ENCODE data around the gene CFAP54. TPM values are rescaled to one million over a fixed set of nuclear protein-coding genes. Genes with fewer than 3 reads are reported as not detected.
"Not testable (repeated sequence)": the region's sequence is repeated elsewhere in the genome, so short reads cannot be mapped to it uniquely, and the experiment has no call there.

Gene CFAP54, protein sequence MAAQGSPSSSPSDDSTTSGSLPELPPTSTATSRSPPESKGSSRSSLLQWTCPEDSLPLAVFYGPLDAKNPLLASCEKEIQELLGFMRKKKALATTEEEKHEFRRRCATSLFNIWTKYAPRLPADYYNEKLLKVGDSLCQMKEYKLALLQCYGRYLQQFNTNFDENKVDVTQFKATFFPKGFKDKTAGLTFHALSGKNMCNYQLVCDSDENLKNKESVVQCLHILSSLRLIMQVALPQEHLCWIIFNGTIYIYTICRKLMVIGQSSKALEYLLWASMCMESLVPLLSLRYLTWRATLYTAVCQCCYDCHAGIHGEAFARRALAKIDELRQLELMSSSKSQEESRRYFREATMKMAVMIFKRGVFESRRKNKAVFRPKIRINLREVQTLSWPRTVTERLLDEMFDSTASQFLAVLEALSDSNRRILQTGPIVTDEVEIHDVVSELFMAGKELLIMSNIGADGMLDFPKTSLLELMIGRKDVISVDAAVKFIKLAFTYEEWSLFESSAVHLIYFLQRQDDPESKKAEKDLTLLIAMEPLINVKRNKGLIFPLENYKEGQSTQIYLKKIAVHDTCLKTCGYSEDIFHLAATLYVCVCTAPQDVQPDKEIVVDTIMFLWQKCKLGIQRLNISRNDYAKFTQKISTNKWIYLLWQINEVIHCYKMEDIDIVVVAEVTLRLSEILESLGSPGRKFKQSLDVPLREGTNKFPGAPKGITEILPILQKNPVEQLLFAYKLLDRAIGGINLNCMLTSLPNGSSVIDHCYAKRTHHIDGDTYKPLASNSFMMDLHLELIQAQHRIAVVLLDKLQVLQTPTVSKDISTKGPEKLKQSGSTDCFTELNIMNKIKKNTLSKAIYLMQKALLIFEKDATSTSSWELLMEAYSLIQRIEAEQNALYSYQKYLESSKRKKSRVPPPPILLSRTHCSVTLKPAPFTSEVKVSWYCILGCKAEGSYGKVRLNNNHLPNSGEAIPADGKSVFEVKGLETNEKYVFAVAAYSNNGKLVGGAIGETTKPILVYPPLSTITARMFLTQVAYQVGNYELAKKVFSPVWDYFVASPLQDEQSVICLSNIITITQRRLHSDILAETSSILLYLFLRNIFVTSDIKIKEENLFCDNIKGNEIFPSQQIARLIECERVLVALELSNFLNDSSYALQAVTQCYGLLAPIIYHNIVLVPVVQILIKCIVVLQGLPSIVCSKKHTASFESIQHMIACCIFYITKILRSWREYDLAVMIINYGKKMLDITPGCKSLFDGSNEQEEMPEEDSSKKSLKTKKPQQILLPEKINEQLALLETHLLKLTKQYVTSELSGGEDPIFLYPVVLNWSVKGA (N-terminal part only)
- not detected for polyA plus RNA-seq (2012; ENCODE audit: insufficient read depth, insufficient read length)

DNA sequence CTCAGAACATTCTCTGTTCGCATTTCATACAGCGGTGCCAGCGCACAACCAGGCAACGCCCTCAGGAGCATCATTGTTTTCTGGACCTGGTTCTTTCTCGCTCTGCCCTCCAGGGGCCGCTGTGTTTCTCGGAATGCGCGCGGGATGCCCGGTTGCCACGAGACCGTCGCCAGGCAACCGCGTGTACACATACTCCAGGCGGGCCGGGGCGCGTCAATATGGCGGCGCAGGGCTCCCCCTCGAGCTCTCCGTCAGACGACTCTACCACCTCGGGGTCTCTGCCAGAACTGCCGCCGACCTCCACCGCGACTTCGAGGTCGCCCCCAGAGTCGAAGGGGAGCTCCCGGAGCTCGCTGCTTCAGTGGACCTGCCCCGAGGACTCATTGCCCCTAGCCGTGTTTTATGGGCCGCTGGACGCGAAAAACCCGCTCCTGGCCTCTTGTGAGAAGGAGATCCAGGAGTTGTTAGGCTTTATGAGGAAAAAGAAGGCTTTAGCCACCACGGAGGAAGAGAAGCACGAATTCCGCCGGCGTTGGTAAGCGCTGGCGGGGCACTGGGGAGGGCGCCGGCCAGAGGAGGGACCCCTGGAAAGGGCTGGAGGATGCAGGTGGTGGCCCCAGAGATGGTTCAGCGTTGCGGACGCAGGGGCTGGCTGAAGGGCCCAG is at the start of gene CFAP54:
CFAP54 (plus strand) TSS at position 186 of the 665 bp plus-strand sequence; CDS start at position 219, 33 bp downstream.
- peak; percentile 75 for DNase-seq (ENCODE audit: low read depth, low spot score)

DNA sequence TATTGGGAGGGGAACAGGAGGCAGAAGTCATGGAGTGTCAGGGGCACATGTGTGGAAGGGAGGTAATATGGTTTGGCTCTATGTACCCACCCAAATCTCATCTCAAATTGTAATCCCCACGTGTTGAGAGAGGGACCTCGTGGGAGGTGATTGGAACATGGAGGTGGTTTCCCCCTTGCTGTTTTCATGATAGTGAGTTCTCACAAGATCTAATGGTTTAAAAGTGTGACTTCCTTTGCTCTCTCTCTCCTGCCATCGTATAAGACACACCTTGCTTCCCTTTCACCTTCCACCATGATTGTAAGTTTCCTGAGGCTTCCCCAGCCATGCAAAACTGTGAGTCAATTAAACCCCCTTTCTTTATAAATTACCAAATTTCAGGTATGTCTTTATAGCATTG is 47.6 kb upstream of the CFAP54 start:
- no peak for DNase-seq (ENCODE audit: low read depth, low spot score)
- H3K4me3 ChIP-seq (ENCODE audit: low read length), result no peak overlapping the region

More for the DNA sequence above, at the start of gene CFAP54:
- peak within 1 kb of the TSS; percentile 65 for H3K4me3 ChIP-seq (ENCODE audit: low read length)

DNA sequence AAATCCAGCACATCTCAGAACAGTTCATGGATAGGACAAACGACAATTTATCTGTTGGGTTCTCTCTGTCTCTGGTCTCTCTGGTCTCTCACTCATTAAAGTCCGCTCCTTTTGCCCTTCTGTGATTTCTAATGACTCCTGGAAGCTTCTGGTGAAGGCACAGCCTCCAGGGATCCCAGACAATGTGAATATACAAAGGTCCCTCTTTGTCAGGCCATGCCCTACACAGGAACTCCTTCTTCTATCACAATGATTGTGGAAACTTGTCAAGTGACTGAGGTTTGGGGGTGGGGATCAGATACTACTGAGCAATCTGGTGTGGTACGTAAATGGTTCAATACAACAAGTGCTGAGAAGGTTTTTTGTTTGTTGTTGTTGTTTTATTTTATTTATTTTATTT is 46.5 kb upstream of the CFAP54 start:
- no peak for DNase-seq (ENCODE audit: low read depth, low spot score)
- H3K4me3 ChIP-seq (ENCODE audit: low read length), result no peak overlapping the region

DNA sequence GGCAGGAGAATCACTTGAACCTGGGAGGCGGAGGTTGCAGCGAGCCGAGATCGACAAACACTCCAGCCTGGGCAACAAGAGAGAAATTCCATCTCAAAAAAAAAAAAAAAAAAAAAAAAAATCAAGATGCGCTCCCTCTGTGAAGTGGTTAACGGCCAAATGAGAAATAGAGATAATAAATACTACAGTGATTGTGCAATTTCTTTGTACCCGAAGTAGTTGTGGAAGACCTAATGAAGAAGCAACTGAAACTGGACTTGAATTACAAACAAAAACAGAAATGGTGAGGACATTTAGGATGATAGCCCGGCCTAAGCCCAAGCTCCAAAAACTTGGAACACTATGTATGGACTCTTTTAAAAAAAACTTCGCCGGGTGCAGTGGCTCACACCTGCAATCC is 45.0 kb upstream of the CFAP54 start:
- no peak for DNase-seq (ENCODE audit: low read depth, low spot score)
- H3K4me3 ChIP-seq (ENCODE audit: low read length), result no peak overlapping the region

DNA sequence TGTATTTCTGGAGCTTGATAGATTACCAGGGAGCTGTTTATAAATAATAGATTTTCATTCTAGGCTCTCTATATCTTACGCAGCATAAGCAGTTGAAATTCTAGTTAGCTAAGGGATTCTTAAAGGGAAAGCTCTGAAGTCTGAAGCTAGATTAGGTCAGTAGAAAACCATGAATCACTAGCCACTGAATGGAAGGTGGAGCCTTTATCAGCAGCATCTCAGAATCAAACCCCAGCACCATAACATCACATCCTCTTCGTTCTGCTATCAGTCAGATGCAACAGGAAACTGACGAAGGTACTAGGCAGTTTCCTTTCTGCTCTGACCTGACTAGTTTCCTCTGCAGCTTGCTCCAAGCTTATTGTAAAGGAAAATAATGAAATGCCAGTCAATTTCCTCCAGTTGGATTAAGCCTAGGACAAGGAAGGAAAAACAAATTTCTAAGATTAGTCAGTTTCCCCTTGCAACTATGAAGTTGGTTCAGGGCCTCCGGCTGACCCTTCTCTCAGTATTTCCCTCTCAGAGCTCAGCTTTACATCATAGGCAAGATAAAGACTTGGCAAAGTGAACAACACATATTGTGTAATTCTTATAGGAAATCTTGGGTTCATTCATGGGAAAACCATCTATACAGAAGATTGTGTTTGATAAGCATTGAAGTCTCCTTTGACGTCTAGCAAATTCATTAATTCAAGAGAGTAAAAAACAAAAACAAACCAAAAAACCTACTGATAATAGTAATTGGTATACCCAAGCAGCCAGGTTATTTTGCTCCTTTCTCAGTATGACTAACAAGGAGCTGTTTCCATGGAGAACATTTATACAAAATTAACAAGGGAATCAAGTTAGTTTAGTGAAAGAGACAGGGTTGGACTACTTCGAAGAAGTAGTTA is 43.4 kb upstream of the CFAP54 start:
- DNase-seq (ENCODE audit: low read depth, low spot score), result peak; percentile 92
- H3K4me3 ChIP-seq (ENCODE audit: low read length), result peak overlapping the region; percentile 18

DNA sequence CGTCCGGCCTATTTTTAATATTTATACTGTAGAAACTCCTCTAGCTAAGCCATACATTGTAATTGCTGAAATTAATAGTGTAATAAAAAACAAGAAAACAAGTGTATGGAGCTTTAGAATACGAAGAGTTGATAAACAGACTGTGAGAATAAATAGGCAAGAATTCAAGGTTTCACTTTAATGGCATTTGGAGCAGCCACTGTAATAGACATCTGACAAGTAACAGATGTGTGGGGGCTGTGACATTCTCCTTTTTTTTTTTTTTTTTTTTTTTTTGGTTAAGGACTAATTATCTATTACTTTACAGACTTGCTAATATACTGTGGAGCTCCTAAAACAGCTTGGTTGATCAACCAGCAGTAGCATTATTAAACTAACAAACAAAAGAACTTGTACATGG is 42.1 kb upstream of the CFAP54 start:
- DNase-seq (ENCODE audit: low read depth, low spot score), result no peak
- no peak overlapping the region for H3K4me3 ChIP-seq (ENCODE audit: low read length)

DNA sequence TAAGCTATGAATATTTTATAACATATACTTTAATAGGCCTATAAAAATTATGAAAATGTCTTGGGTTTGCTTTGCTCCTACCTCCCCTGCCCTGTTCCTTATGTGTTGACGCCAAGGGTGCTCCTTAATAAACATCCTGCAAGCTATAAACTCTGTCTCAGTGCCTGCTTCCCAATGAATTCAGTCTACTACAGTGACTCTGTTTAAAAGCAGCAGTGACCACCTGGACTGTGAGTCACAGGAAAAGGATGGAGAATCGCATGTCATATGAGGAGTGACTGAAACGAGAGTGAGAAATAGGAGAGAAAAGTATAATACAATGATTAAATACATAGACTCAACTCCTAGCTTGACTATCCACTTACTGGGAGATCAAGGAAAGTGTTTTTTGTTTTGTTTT is 41.1 kb upstream of the CFAP54 start:
- H3K4me3 ChIP-seq (ENCODE audit: low read length), result no peak overlapping the region
- DNase-seq (ENCODE audit: low read depth, low spot score), result no peak

DNA sequence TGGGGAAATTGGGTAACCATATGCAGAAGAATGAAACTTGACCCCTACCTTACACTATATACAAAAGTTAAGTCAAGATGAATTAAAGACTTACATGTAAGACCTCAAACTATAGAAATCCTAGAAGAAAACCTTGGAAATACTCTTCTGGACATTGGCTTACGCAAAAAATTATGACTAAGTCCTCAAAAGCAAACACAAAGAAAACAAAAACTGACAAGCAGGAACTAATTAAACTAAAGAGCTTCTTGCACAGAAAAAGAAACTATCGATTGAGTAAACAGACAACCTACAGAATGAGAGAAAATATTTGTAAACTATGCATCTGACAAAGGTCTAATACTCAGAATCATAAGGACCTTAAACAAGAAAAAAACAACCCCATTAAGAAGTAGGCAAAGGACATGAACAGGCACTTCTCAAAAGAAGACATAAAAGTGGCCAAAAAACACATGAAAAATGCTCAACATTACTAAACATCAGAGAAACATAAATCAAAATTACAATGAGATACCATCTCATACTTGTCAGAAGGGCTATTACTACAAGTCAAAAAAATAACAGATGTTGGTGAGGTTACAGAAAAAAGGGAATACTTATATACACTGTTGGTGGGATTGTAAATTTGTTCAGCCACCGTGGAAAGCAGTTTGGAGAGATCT is 37.0 kb upstream of the CFAP54 start:
- no peak overlapping the region for H3K4me3 ChIP-seq (ENCODE audit: low read length)
- DNase-seq (ENCODE audit: low read depth, low spot score), result no peak

DNA sequence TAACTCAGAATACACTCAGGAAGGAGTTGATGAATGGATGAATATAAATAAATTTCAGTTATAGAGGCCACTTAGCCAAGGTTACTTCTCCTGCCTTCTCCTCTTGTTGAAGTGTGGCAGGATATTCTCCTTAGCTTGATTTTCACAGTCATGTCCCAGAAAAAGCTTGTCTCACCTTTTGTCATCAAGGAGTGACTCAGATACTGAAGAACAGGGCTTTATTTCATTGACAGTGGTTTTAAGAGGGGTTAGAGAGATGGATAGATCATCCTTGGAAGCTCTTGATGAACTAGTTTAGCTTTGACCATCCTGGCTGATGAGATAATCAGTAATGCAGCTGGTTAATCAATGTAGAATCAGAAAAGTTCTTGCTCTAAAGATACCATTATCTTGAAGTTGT is 35.0 kb upstream of the CFAP54 start:
- no peak overlapping the region for H3K4me3 ChIP-seq (ENCODE audit: low read length)
- no peak for DNase-seq (ENCODE audit: low read depth, low spot score)

DNA sequence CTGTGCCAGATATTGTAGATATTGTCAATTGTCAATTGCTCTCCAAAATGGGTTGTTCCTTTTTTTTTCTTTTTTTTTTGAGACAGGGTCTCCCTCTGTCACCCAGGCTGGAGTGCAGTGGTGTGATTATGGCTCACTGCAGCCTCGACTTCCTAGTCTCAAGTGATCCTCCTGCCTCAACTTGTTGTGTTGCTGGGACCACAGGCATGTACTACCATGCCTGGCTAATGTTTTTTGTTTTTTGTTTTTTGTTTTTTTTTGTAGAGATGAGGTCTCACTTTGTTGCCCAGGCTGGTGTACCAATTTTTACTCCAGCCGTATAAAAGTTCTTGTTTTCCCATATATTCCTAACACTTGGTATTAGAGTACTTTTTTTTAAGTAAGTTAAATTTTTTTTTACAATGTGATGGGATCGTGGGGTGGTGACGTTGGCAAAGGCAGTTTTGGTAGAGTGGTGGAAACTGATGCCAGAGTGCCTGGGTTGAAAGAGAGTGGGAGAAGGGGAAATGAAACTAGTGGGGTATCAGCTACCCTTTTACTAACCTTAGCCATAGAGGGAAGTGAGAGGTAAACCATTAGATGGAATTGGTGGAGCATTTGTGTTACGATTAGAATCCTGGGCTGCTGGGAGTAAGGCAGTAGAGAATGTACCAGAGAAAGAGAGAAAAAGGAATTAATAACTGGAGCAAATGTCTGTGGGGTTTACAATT is 33.0 kb upstream of the CFAP54 start:
- no peak for DNase-seq (ENCODE audit: low read depth, low spot score)
- no peak overlapping the region for H3K4me3 ChIP-seq (ENCODE audit: low read length)

DNA sequence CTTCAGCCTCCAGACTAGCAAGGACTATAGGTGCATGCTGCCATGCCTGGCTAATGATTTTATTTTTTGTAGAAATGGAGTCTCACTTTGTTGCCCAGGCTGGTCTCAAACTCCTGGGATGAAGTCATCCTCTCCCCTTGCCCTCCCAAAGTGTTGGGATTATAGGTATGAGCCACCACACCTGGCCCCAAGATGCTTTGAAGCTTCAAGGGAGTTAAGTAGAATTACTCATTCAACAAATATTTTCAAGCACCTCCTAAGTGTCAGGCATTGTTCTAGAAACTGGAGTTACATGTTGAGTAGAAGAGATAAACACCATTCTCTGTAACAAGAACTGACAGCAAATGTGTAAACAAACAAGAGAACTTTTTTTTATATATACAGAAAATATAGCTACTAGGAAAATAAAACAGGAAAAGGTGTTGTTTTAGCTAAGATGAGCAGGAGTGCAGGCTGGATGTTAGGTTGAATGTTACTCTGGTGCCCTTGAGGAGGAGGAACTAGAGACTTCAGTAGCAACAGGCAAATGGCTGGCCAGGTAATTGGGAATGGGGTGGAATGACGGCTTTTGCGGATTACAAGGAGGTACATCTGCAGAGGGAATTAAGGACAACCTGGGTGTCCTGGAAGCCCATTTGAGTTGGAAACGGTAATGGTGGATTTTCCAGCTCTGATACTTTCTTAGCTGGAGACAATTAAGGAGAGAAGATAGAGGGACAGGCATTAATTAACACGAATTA is 32.0 kb upstream of the CFAP54 start:
- no peak for DNase-seq (ENCODE audit: low read depth, low spot score)
- no peak overlapping the region for H3K4me3 ChIP-seq (ENCODE audit: low read length)

DNA sequence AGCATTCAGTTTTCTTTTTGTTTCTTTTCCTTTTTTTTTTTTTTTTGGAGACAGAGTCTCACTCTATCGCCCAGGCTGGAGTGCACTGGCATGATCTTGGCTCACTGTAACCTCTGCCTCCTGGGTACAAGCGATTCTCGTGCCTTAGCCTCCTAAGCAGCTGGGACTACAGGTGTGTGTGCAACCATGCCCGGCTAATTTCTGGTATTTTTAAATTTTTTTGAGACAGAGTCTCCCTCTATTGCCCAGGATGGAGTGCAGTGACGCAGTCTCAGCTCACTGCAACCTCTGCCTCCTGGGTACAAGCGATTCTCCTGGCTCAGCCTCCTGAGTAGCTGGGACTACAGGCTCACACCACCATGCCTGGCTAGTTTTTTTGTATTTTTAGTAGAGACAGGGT is 30.1 kb upstream of the CFAP54 start:
- H3K4me3 ChIP-seq (ENCODE audit: low read length); DNase-seq (ENCODE audit: low read depth, low spot score): not testable (repeated sequence)

DNA sequence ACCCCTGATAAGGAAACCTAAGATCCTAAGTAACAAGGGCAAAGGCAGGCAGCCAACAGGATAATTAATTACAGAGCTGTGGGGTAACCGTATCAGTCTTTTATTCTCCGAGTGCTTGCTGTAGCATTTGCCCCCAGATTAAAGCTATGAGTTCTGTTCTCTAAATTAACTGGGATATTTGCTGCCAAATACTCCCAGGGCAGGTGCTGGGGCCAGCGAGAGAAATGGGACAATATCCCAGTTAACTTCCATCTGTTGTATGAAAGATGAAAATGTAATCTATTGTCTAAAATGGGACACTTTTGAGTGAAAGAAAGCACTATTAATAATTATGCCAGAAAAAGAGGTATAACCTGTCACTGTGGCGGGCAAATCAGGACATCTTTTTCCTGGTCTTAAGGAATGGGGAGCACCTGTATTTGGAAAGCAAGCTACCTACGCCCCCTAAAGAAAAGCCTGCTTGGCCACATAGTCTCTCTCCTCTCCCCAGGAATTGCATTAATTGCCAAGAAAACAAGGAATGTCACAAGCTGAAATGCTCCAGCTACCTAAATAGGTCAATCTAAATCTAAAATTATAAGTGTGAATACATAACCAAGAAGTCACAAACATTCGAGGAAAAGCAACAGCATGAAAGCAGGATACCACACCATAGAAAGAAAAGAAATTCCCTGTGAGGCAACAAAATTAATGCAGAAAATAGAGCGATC is 26.7 kb upstream of the CFAP54 start:
- DNase-seq (ENCODE audit: low read depth, low spot score), result no peak

DNA sequence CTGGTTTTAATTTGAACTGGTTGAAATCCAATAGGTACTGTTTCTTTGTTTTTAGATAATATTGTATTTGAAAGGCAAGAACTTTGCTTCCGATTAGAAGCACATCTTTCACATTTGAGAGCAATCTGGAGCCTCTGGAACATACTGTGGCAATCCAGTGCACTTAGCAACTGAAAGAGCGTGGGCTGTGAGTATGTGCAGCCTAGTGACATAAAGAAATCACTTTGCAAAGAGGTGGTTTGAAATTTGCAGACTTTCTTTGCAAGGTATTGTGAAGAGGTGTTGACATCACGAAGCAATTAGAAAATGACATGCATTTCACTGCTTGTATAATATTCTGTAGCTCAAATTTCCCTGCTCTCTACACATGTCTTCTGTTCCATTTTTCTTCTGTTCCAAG is 23.5 kb upstream of the CFAP54 start:
- H3K4me3 ChIP-seq (ENCODE audit: low read length), result no peak overlapping the region
- DNase-seq (ENCODE audit: low read depth, low spot score), result no peak

More for the DNA sequence above, 26.7 kb upstream of the CFAP54 start:
- H3K4me3 ChIP-seq (ENCODE audit: low read length), result no peak overlapping the region

DNA sequence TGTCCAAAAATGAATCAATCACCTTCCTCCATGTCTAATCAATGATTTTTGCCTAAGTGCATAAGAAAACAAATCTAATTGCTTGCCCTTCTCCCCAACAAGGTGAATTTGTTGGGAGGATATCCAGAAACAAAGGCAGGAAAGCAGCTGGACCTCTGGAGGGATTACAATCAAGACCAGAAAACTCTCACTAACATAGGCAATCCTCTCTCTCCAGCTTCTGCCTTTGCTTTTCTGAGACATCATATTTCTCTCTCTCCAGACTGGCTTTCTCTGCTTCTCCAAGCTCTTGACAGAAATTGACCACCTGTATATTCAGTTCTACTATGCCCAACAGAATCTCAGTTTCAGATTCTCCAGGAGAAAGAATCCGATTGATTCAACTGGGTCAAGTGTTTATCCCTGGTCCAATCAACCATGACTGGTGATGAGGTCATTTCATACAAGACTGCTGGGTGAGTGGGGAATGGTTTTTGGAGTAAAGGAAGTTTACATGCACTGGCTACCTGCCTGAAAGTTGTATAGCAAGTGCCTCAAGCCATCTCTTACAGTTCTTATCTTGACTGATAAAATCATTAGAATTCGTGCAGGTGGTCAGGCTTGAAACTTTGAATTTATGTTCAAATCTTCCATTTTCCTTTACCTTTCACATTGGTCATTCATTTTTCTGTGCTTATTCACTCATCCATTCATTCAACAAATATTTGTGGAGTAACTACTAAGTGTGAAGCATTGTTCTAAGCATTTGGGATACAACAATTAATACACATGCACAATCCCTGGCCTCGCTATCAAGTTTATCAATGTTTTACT is 22.2 kb upstream of the CFAP54 start:
- no peak for DNase-seq (ENCODE audit: low read depth, low spot score)

More for the DNA sequence above, 22.2 kb upstream of the CFAP54 start:
- H3K4me3 ChIP-seq (ENCODE audit: low read length), result no peak overlapping the region
